Activated CD4-positive, alpha-beta T cell treated with anti-CD3 and anti-CD28 coated beads, Interleukin-2, amount 50 U/mL, for 48 hours (primary cell): ENCODE results near the gene PGGHG.
A peak's percentile ranks its signal among the peaks of the same experiment; 100 is the strongest.
"Not testable (repeated sequence)": the region's sequence is repeated elsewhere in the genome, so short reads cannot be mapped to it uniquely, and the experiment has no call there.

ENCODE experiments used
- DNase-seq, 2 experiments: peaks; one replicate each; pipeline ENCODE4 v3.0.0-alpha.2; 2020

The PGGHG gene

GRCh38 chr11:297586-298405 lies 8.9 kb downstream of the PGGHG start:
- peak in 1 of 2 experiments; percentile 45 for DNase-seq

DNA sequence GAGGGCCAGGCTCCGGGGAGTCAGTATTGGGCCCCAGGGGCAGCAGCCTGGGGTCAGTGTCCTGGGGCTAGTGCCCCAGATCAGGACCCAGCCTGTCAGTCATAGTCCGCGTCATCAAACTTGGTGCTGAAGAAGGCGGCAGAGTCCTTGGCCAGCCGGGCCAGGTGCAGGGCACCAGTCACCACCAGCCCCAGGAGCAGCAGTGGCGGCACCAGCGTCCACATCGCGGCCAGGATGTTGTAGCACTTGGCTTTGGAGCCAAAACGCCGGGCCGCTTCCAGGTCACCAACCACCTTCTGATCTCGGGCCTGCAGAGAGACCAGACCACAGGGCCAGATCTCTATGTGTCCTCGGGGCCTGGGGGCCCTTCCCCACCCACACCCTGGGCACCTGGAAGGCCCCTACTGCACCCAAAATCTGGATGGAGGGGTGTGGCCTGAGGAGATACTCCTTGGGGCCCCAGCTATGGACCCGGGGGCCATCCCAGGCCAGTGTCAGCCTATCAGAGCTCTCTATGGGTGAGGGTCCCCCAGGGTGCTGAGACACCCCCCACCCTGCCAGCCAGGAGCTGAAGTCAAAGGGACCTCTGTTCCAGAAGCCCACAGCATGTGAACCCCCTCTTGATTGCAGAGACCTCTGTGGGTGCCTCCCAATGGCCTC lies 9.6 kb downstream of the PGGHG start:
- DNase-seq: no peak

- no peak for DNase-seq
Observed at GRCh38 chr11:299081-299891, 10.4 kb downstream of the PGGHG start, which contains the start of gene IFITM5. IFITM5 (minus strand) TSS chr11:299526; CDS start chr11:299490, 36 bp downstream.

GRCh38 chr11:299951-300735 lies 11.2 kb downstream of the PGGHG start:
- no peak for DNase-seq

GRCh38 chr11:303363-303762 lies 14.4 kb downstream of the PGGHG start:
- no peak for DNase-seq

DNA sequence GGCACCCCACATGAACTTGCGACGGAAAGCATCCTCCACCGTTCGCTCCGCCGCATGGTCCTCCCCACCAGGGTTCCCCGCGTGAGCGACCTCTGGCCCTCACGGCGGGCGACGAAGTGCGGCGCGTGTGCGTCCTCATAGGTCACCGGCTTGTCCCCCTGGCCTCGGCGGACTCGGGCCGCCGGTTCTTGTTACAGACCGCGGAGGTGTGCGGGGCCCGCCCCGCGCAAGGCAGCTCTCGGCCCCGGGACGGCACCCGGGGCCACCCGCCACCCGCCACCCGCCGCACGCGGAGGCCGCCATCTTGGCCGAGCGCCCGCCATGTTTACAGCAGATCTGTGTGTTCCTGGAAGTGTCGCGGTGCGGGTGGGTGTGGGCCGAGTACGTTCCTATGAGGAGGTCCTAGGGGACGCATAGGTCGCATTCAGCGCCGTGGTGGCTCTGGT lies 15.2 kb downstream of the PGGHG start:
- no peak for DNase-seq

DNA sequence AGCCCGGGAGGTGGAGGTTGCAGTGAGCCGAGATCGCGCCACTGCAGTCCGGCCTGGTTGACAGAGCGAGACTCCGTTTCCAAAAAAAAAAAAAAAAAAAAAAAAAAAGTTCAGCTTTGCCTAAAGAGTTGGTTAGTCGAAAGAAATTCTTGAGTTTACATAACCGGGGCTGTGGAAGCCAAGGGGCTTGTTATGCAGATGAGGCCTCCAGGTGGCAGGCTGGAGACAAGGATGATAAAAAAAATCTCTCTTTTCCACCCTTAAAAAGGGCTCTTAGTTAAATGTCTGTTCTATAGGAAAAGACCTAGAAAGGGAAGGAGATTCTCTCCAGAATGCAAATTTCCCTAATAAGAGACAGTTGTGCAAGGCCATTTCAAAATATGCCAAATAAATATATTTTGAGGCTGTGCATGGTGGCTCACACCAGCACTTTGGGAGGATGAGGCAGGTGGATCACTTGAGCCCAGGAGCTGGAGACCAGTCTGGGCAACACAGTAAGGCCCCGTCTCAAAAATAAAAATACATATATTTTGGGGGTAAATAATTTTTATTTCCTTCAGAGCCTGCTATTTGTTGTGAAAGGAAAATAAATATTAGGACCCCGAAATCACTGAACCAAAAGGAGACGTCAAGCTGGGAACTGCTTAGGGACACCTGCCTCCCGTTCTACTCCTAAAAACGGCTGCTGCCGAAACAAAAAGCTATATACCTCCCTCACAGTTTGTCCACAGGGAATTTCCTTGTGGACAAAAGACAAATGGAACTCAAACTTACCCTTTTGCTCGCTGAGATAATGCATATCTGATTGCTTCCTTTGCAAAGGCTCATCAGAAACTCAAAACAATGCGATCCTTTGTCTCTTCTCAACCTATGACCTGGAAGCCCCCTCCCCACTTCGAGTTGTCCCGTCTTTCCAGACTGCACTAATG lies 16.3 kb downstream of the PGGHG start:
- peak; percentile 61 to 70 for DNase-seq

DNA sequence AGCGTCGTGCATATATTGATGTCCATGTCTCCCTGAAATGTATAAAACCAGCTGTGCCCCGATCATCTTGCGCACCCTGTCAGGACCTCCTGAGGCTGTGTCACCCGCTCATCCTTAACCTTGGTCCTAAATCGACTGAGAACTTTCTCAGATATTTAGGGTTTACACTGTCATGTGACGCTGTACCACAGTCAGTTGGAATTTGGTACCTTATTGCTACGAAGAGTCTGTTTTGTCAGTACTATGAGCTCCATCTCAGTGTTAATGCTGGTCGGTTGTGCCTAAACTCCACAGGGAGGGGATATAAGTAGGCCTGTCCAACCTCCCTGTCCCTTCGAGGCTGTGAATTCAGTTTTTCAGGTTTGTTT lies 16.9 kb downstream of the PGGHG start:
- no peak for DNase-seq

DNA sequence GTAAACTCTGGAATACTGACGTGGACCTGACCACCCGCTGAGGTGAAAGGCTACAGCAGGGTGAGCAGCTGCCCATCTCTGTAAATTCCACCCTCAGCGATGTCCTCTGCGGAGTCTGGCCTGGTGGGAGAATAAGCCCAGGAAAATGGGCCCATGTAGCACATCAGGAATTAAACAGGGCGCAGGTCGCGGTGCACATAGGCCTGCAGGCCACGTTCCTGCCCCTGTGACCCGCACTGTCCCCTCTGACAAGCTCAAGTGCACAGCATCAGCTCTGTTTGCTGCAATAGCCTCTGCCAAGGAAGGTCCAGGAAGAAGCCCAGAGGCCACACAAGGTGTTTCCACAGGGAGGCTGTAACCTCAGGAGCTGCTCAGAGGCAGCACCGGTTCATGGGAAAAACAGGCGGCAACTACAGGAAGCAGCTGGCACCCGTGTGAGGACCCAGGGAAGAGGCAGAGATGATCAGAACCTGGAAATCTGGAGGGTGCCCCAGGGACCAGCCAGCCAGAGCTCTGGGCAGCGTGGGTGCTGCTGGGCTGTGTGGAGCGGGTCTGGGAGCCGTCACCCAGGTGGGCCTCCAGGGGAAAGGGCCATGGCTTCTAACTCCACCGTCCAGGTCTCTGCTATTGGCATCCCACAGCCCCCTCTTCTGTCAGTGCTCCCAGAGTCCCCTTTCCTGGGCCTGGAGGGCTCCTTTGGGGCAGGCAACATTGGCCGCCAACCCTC lies 17.9 kb downstream of the PGGHG start:
- DNase-seq: no peak

DNA sequence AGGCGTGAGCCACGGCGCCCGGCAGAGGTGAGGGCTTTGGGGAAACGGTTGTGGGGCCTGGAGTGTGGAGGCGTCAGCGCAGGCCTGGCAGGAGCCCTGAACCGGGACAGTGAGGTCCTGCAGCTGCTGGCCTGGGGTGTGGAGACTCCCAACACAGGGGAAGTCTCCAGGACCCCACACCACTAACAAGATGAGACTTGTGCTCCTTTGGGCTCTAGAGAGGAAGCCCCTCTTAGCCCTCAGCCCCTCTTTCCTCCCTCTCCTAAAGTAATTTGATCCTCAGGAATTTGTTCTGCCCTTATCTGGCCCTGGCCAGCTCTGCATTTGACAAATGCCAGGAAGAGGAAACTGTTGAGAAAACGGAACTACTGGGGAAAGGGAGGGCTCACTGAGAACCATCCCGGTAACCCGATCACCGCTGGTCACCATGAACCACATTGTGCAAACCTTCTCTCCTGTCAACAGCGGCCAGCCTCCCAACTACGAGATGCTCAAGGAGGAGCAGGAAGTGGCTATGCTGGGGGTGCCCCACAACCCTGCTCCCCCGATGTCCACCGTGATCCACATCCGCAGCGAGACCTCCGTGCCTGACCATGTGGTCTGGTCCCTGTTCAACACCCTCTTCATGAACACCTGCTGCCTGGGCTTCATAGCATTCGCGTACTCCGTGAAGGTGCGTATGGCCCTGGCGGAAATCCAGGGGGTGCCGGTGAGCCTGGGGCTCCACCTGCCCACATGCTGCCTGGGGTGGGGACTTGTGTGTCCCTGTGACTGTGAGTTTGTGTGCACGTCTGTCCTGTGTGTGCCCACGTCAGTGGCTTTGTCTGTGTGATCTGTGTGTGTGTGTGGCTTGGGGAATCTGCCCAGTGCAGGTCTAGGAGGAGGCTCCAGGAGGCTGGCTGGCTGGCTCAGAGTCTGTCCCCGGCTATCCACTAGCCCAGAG lies 19.1 kb downstream of the PGGHG start, which contains the start of gene IFITM2:
Gene IFITM2 (plus strand): TSS at position 51 of the 943 bp plus-strand sequence. CDS start 377 bp downstream, at position 428.
- peak; percentile 65 to 72 for DNase-seq

GRCh38 chr11:308740-309665 lies 20.1 kb downstream of the PGGHG start:
- DNase-seq: peak in 1 of 2 experiments; percentile 48

- not testable (repeated sequence) for DNase-seq
Observed at GRCh38 chr11:309979-310572, 21.1 kb downstream of the PGGHG start.

GRCh38 chr11:311013-311748 lies 22.3 kb downstream of the PGGHG start:
- peak in 1 of 2 experiments; percentile 43 for DNase-seq

GRCh38 chr11:312092-312816 lies 23.3 kb downstream of the PGGHG start:
- peak in 1 of 2 experiments; percentile 59 for DNase-seq

DNA sequence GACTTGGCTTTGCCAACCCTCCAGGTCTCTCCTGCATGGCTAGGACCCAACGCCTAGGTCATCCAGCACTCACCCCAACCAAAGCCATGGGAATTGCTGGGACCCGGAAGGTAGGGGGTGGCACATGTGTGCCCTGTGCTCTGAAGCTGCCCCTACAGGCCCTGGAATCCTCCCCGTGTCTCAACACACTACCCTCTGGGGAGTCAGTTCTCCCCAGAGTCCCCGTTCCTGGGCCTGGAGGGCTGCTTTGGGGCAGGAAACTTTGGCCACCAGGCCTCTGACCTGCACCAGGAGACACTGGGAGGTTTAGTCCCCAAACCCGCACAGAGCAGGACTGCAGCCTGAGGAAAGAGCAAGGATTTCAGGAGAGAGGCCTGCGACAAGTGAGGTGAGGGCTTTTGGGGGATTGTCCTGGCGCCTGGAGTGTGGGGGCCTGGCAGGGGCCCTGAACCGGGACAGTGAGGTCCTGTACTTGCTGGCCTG lies 24.4 kb downstream of the PGGHG start:
- DNase-seq: peak in 1 of 2 experiments; percentile 40
